Skeletal muscle cell (primary cell): ENCODE results near the gene FAM174C.

Experiments
- DNase-seq: peaks from one replicate; pipeline ENCODE4 v3.0.0-alpha.2; 2010; ENCODE audit warnings: low read depth
- H3K4me3 ChIP-seq: 2 replicates; pipeline ENCODE4 v1.5.1; 2011; ENCODE audit warnings: low read depth, mild to moderate bottlenecking, control low read depth, low read length, moderate library complexity

The FAM174C gene

DNA sequence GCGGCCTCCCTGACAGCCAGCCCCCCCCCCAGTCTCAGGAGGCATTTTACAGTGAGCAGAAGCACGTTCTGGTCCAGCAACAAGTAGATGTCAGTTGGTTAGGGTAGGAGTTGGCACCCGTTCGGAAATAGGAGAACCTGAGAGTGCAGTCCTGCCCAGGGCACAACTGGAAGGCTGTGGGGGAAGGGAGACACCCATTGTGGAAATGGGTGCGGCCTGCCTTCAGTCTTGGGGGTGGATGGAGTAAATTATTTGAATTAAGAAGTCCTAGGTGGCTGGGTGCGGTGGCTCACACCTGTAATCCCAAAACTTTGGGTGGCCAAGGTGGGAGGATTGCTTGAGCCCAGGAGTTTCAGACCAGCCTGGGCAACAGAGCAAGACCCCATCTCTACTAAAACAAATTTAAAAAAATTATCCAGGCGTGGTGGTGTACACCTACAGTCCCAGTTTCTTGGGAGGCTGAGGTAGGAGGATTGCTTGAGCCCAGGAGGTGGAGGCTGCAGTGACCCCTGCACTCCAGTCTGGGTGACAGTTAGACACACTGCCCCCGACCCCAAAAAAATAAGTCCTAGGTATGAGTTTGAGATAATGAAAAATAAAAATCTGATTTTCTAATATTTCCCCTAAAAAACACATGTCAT lies 5.0 kb upstream of the FAM174C start:
- peak overlapping the region; percentile 69 for H3K4me3 ChIP-seq

DNA sequence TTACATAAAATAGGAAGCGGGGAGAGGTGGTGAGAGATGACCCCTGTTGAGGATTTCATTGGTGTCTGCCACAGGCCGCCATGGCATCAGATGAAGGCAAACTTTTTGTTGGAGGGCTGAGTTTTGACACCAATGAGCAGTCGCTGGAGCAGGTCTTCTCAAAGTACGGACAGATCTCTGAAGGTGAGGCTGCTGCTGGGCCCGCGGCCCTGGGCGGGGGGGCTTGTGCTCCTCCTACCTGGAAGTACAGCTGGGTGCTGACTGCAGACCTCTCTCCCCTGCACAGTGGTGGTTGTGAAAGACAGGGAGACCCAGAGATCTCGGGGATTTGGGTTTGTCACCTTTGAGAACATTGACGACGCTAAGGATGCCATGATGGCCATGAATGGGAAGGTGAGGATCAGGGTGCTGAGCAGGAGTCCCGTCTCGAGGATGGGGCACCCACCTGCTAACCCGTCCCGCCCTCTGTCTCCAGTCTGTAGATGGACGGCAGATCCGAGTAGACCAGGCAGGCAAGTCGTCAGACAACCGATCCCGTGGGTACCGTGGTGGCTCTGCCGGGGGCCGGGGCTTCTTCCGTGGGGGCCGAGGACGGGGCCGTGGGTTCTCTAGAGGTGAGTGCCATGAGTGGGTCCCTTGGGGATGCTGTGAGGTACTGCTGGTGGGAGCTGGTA lies 4.3 kb upstream of the FAM174C start:
- peak overlapping the region; percentile 69 for H3K4me3 ChIP-seq
- no peak for DNase-seq

More for the DNA sequence above, 5.0 kb upstream of the FAM174C start:
- no peak for DNase-seq

DNA sequence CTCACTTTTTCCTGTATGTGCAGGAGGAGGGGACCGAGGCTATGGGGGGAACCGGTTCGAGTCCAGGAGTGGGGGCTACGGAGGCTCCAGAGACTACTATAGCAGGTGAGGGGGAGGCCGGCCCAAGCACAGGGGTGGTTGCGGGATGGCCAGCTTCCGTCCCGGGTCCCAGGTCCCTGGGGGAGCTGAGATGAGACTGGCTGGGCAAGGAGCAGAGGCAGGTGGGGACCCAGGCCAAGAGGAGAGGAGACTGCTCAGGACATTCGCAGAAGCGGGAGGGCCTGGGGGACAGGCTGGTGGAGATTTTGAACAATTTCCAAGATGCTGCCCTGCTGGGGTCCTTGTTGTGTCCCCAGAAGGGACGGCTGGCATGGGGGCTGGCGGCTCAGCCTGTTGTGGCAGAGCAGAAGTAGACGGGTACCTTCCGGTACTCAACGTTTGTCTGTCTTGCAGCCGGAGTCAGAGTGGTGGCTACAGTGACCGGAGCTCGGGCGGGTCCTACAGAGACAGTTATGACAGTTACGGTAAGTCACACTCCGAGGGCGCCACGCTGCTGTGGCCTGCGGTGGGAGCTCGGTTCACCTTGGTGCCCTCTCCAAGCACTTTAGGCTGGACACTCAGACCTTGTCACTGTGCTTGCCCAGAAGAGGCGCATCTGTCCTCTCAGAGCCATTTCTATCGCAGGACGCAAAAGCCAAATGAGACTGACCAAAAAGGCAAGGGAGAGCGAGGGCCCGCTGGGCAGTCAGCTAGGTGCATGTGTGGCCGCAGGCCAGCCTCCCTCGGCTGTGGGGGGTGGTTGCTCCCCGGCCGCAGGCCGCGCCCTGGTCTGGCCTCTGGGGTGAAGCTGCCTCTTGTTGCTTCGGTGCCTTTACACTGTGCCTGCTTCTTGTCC lies 3.6 kb upstream of the FAM174C start:
- no peak for DNase-seq
- H3K4me3 ChIP-seq = no peak overlapping the region

DNA sequence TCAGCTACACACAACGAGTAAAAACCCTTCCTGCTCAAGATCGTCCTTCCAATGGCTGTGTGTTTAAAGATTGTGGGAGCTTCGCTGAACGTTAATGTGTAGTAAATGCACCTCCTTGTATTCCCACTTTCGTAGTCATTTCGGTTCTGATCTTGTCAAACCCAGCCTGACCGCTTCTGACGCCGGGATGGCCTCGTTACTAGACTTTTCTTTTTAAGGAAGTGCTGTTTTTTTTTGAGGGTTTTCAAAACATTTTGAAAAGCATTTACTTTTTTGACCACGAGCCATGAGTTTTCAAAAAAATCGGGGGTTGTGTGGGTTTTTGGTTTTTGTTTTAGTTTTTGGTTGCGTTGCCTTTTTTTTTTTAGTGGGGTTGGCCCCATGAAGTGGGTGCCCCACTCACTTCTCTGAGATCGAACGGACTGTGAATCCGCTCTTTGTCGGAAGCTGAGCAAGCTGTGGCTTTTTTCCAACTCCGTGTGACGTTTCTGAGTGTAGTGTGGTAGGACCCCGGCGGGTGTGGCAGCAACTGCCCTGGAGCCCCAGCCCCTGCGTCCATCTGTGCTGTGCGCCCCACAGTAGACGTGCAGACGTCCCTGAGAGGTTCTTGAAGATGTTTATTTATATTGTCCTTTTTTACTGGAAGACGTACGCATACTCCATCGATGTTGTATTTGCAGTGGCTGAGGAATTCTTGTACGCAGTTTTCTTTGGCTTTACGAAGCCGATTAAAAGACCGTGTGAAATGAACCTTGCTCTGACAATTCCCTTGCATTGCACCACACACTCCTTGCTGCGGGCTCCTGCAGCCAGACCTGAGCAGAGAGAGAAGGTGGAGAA lies 2.7 kb upstream of the FAM174C start:
- H3K4me3 ChIP-seq = no peak overlapping the region
- no peak for DNase-seq

DNA sequence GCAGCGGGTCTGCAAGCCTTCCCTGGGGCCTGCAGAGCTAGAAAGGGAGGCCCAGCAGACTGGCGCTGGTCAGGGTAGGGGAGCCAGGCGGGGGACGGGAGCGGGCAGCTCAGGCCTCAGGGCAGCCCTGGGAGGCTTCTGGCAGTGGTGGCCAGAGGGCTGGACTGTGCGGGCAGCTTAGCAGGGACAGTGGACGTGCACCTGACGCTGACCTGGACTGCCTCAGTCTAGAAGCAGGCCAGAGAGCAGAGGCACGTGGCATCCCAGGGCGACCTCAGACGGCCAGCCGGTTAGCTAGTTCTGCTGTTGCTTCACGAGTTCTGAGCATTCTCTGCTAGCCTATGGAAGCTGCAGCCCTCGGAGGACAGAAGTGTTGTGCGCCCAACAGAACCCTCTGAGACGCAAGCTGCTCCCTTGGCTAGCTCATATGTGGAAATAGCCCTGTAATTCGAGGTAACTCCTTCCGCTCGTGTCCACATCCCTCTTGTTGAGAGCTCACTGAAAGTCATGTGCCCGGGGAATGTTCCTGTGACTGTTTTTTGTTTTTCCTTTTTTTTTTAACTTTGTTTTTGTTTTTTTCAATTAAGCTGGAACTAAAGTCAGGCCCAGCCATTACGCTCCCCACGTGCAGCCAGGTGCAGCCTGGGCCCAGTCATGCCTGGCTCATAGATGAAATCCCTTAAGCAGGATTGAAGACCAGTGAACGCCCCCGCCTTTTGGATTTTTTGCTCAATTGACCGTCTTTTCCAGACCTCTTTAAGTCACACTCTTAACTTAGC lies 1.9 kb upstream of the FAM174C start:
- DNase-seq = no peak
- H3K4me3 ChIP-seq = no peak overlapping the region

DNA sequence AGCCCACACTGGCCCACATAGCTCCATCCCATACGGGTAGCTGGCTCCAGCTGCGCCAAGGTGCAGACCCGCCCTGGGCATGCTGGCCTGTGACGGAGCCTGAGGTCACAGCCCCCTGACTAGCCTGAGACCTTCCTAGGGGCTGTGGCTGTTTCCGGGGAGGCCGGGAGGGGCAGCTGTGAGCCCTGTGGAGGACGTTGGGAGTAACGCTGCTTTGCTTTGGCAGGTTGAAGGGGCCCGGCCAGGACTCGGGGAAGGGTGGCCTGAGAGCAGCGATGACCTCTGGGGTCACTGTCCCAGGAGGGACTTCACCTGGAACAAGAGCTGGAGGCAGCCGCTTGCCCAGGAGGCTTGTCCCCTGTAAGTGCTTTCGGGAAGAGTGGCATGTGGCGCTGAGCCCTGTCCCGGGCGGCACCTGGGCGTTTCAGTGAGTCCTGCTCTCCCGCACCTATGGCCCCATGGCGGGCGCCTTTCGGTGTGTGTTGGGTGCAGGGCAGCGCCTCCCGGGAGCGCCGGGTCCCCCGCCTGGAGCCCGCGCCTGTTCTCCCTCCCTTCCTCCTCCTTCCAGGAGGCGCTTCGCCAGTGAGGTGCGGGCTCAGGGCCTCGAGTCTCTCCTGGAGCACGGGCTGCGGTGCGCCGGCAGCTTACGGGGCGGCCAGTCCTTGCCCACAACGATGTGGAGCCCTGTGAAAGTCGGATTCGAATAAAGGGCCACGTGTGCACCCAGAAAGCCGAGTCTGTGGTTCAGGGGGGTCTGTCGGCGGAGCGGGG lies 1.1 kb upstream of the FAM174C start:
- DNase-seq = no peak
- H3K4me3 ChIP-seq = peak overlapping the region; percentile 75

DNA sequence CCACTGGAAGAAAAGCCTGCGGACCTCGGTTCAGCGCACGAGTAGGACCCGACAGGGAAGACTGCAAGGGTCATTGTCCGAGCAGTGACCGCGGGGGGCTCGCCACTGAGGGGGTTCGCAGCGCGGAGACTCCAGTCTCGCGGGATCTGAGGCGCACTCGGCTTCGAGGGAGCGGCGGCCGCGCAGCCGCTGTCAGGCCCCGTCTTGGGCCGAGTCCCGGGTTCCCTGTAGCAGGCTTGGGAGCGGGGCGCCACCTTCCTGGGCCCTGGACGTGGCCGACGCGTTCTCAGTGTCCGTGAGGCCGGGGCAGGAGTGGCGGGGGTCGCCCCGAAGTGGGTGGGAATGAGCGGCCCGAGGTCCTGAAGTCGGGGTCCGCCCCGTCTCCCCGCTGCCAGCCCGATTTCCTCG lies 474 bp upstream of the FAM174C start:
- no peak for DNase-seq
- H3K4me3 ChIP-seq = peak overlapping the region; percentile 75

DNA sequence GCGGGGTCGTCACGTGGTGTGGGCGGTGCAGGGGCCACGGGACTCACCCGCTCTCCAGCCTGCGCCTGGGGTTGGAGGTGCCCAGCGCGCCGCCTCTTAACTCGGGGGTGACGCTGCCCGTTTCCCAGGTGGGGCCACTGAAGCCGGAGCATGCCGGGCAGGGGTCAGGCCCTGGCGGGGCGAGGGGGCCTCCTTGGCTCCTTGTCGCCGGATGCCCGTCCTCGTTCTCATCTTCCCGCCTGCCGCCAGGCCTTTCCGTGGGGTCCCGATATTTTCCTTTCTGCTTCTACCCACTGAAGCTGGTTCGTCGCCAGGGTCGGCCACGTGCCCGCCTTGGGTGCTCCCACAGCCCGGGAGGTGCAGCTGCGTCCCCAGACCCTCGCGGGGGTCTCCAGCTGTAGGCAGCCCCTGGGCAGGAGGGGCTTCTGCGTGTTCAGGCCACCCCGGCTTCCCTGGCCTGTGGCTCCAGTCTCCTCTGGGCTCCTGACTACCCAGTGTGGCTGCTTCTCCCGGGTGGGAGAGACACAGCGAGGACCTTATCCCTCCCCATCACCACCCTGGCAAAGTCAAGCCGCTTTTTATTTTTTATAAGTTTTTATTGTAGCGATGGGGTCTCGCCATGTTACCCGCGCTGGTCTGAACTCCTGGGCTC lies 772 bp downstream of the FAM174C start:
- peak overlapping the region; percentile 75 for H3K4me3 ChIP-seq
- DNase-seq = no peak

DNA sequence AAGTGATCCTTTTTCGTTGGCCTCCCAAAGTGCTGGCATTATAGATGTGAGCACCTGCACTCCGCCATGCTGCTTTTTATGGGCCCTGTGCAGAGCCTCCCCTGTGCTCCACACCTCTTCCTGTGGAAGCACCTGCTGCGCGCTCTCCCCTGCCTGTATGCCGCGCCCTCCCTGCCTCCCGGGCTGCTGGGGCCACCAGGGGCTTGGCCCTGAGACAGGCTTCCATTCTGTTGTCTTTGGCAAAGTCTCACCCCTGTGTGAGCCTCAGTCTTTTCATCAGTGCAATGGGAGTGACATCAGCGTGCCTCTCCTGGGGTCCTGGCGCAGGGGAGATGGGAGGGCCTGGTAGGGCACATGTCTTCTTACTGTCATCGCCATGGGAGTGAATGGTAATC lies 1.3 kb downstream of the FAM174C start:
- H3K4me3 ChIP-seq = peak overlapping the region; percentile 75
- DNase-seq = no peak

DNA sequence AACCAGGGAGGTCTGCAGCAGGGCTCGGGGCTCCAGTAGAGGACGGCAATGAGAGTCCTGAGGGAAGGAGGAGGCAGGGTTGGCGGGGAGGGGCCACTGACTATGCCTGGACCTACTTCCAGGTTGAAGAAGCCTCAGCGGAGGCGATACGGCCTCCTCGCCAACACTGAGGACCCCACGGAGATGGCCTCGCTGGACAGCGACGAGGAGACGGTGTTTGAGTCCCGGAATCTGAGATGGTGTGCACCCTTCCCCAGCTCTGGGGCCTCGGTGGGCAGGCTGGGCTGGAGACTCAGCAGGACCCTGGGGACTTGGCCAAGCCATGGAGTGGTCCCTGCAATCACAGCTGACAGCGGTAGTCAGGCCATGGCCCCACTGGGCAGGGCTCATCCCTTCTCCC lies 1.7 kb downstream of the FAM174C start:
- no peak overlapping the region for H3K4me3 ChIP-seq
- no peak for DNase-seq

DNA sequence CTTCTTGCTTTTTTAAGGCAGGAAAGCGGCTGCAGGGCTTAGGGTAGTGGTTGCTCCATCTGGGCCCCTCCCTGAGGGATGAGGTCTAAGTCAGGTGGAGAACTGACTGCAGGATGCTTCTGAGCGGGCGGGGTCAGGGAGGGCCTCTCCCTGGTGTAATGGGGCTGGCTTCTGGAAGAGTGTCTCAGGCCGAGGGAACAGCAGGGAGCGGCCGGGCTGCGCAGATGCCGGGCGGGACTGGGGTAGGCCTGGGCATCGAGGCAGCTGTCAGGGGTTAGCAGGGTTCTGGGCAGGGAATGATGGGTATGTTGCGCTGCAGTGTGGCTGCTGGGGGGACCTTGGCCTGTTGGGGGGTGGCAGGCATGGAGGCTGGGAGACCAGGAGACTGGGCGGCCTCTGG lies 2.7 kb downstream of the FAM174C start:
- H3K4me3 ChIP-seq = no peak overlapping the region
- no peak for DNase-seq

DNA sequence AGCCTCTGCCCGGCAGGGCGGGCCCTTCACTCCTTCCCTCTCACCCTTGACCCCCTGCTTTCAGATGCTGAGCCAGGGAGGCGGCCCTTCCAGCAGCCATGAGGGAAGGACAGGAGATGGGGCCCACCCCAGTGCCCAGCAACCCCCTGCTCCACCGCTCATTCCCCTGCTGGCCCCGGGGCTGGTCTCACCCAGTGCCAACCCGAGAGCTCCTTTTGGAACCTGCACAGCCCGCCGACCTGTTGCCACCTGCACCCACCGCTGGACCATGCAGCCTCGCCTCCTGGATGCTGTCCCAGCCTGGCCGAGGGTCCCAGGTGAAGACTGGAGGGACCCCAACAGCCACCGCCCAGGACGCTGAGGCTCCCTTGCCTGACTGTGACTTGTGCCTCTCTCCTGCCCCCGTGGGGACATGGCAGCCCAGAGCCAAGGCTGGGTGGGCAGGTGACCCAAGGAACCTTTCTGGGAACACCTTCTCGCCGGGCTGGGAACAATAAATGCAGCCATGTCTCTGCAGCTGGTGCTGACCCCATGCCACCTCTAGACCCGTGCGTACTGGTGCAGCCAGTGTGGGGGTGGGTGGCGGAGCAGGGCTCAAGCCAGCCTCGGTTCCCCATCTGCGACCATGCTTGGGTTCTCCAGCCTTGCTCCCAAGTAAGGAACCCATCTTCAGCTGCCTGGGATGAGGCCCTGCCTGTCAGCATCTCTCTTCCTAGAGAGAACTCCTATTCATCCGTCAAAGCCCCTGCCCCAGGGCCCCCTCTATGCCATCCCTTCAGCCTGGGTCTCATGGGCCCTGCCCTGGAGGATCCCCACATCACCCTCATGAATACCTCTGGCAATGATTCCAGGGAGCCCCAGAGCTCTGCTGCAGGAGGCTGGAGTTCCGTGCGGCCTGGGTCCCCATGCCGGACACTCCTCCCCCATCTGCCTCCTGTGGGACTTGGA lies 3.7 kb downstream of the FAM174C start:
- DNase-seq = no peak
- H3K4me3 ChIP-seq = no peak overlapping the region

DNA sequence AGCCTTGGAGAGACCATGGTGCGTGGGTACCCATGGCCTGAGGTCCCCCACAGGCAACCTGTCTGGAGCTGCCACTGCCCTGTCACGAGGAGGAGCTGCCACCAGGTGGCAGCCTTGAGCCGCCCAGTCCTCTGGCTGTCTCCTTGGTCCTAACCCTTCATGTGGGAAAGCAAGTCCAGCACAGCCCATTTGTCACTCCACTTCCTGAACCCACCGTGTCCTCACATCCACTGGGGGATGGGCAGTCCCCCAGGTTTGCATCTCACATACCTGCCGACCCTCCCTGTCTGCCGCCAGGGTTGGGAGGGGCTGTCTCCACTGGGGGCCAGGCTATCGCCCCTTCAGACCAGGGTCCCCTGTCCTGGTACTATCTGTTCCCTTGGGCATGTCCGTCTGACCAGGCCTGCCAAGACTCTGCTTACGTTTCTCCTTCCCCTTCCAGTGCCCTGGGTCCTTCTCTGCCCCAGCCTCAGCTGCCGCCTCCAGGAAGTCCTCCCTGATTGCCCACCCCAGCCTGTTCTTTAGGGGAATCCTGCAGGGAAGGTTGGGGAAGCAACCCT lies 4.5 kb downstream of the FAM174C start:
- no peak for DNase-seq
- no peak overlapping the region for H3K4me3 ChIP-seq

DNA sequence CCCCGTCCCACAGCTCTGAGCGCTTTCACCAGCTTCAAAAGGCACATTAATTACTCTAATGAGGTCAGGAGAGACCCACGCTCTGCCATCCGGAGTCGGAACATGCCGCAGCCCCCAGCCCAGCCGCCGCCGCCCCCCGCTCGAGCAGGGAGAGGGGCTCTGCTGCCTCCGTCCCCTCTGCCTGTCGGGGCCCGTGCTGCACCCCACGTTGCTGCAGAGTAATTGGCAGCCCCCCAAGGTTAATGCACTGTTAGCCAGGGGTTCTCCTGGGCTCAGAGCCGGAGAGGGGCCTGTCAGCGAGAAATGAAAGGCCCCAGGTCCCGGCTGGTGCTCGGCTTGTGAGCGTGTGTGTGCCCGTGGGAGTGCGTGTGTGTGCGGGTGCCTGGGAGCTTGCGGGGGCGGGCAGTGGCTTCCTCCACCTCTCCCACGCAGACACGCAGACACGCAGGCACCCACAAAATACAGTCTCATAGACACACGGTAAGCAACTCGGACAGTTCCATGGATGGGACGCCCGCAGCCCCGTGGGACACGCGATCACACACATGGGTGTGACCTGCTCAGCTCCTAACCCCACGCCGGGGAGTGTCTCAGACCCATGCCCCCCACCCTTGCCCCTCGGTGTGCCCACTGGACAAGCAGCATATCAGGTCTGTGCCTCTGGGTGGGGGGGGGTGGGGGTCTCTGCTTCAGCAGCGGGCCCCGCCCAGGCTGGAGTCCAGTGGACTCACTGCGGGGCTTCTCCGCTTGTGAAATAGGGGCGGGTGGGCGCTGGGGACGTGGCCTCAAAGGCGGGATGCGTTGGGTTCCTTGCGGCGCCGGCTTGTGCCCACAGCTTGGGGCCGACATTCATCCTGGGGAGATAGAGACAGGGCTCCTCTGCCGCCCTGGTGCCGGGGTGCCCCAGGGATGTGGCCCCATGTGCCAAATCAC lies 5.6 kb downstream of the FAM174C start:
- DNase-seq = no peak
- H3K4me3 ChIP-seq = no peak overlapping the region

DNA sequence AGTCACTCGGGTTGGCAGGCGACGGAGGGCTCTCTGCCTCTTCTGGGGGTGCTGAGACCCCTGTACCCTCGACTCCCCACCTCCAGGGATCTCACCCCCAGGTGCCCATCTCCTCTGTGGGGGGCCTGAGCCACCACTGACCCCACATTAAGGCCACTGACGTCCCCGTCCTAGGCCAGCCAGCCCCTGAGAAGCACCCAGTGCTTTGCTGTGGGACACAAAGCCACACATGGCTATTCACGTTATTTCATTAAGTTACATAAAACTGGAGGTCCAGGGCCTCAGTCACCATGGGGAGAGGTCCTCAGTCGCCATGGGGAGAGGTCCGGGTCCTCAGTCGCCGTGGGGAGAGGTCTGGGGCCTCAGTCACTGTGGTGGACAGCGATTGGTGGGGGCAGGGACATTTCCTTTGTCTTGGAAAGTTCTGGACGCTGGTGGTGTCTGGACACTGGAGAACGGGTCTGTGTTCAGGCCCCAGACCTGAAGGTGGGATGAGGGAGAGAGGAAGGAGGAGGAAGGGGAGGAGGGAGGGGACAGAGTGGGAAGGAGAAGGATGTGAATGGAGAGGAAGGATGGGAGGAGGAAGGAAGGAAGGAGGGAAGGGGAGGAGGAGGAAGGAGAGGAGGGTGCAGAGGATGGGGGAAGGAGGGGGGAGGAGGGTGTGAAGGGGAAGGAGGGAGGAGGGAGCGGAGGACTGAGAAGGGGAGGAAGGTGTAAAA lies 6.4 kb downstream of the FAM174C start:
- H3K4me3 ChIP-seq = no peak overlapping the region
- DNase-seq = no peak
